MCF 10A (cell line): ENCODE results near the gene CSTB. TPM values are rescaled to one million over a fixed set of nuclear protein-coding genes. Genes with fewer than 3 reads are reported as not detected.

Experiments used
- BruUV-seq: library from RNA; stranded (reverse); fragments of 400-500 nt; replicated peaks from 2 replicates; lab custom pipeline; 2021; lab: Mats Ljungman, UMichigan
- CTCF ChIA-PET: fragments of 300-600 bp; sonication (Branson Sonifier 250); formaldehyde crosslinking; extraction: SDS; loops from one replicate; lab custom pipeline; 2021; ENCODE audit warnings: antibody characterized with exemption, inconsistent platforms; lab: Yijun Ruan, JAX
- POLR2A ChIA-PET: fragments of 300-600, 350-650 bp; sonication (Branson Sonifier 250); formaldehyde crosslinking; extraction: SDS; loops from one replicate; lab custom pipeline; 2020; ENCODE audit warnings: antibody characterized with exemption, inconsistent platforms; lab: Yijun Ruan, JAX
- DNase-seq: peaks from one replicate; pipeline ENCODE4 v3.0.0-alpha.2; 2018; ENCODE audit not compliant: unreplicated experiment
- H3K27ac Mint-ChIP-seq: one replicate; pipeline ENCODE4 v1.8.0; 2022; ENCODE audit warnings: mild to moderate bottlenecking, low read depth, mixed read lengths; ENCODE audit not compliant: unreplicated experiment
- H3K27me3 Mint-ChIP-seq: one replicate; pipeline ENCODE4 v1.8.0; 2022; ENCODE audit warnings: mixed read lengths; ENCODE audit not compliant: insufficient read depth, unreplicated experiment
- H3K36me3 Mint-ChIP-seq: one replicate; pipeline ENCODE4 v1.8.0; 2022; ENCODE audit warnings: mild to moderate bottlenecking, moderate library complexity, mixed read lengths; ENCODE audit not compliant: insufficient read depth, unreplicated experiment
- H3K4me1 Mint-ChIP-seq: one replicate; pipeline ENCODE4 v1.8.0; 2022; ENCODE audit warnings: mixed read lengths; ENCODE audit not compliant: insufficient read depth, unreplicated experiment
- H3K4me3 Mint-ChIP-seq: one replicate; pipeline ENCODE4 v1.8.0; 2022; ENCODE audit warnings: mild to moderate bottlenecking, moderate library complexity, mixed read lengths; ENCODE audit not compliant: unreplicated experiment
- H3K9me3 Mint-ChIP-seq: one replicate; pipeline ENCODE4 v1.8.0; 2022; ENCODE audit warnings: mixed read lengths; ENCODE audit not compliant: unreplicated experiment
- intact Hi-C: fragments of 100-400 bp; cut with micrococcal nuclease; formaldehyde crosslinking; loops from 2 replicates; pipeline ENCODE4 v1.14.1; 2022
- total RNA-seq: library from RNA; stranded (reverse); gene quantifications from 2 replicates; pipeline ENCODE4 v1.2.3, GENCODE V29; 2022
- TF ChIP-seq, protein P1 (sequence below): fragments of 200-600 bp; IDR thresholded peaks from one replicate; pipeline ENCODE4 v1.8.0; 2022; ENCODE audit warnings: antibody characterized with exemption, mild to moderate bottlenecking; ENCODE audit not compliant: unreplicated experiment

CSTB gene
- total RNA-seq, 1 experiment from 2014 or later, result 60.5 TPM

- TF ChIP-seq, protein P1, sequence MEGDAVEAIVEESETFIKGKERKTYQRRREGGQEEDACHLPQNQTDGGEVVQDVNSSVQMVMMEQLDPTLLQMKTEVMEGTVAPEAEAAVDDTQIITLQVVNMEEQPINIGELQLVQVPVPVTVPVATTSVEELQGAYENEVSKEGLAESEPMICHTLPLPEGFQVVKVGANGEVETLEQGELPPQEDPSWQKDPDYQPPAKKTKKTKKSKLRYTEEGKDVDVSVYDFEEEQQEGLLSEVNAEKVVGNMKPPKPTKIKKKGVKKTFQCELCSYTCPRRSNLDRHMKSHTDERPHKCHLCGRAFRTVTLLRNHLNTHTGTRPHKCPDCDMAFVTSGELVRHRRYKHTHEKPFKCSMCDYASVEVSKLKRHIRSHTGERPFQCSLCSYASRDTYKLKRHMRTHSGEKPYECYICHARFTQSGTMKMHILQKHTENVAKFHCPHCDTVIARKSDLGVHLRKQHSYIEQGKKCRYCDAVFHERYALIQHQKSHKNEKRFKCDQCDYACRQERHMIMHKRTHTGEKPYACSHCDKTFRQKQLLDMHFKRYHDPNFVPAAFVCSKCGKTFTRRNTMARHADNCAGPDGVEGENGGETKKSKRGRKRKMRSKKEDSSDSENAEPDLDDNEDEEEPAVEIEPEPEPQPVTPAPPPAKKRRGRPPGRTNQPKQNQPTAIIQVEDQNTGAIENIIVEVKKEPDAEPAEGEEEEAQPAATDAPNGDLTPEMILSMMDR, result no peak
- ChIA-PET CTCF (no interaction called here), POLR2A (interaction anchor here (0.6 to 1.9 kb wide), 9 partner anchors 10 to 241 kb away, joined by 3 to 6 read pairs (median 4); partner anchors contain the start of gene PDXK)
- peak; percentile 84 for DNase-seq
- H3K4me1 Mint-ChIP-seq, result peaks cover 24% of the 10 kb centered on the region
- no peak overlapping the region for H3K27ac Mint-ChIP-seq
- no peak overlapping the region for H3K4me3 Mint-ChIP-seq
- intact Hi-C loops, result no loop called here
- no peaks in the 10 kb centered on the region for H3K36me3 Mint-ChIP-seq
- BruUV-seq, result no TSS peak
- H3K27me3 Mint-ChIP-seq, result no peaks in the 10 kb centered on the region
- no peaks in the 10 kb centered on the region for H3K9me3 Mint-ChIP-seq
These were observed 6.5 kb upstream of the CSTB start for GRCh38 chr21:43782431-43783097.

DNA sequence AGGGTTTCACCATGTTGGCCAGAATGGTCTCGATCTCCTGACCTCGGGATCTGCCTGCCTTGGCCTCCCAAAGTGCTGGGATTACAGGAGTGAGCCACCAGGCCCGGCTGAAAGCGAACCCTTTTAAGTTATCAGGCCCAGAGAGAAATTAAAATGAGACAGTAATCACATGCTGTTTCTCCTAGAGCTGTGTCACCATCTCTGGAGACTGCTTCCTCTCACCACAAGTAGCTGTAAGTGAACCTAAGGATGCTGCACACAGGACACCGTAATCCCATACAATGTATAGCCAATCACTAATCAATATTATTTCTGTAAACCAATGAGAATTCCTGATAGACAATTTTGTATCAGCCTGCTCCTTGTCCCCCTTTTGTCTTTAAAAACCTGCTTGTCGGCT lies 5.7 kb upstream of the CSTB start:
- no peaks in the 10 kb centered on the region for H3K36me3 Mint-ChIP-seq
- no peak for DNase-seq
- CTCF ChIA-PET, result interaction anchor here (0.7 kb wide), 1 partner anchor 22 kb away, joined by 3 read pairs; no protein-coding TSS in a partner anchor
- TF ChIP-seq, protein P1, result no peak
- BruUV-seq, result no TSS peak
- no peak overlapping the region for H3K27ac Mint-ChIP-seq
- no peaks in the 10 kb centered on the region for H3K27me3 Mint-ChIP-seq
- POLR2A ChIA-PET, result interaction anchor here (1.0 to 1.9 kb wide), 3 partner anchors 11 to 24 kb away, joined by 3 to 5 read pairs (median 4); no protein-coding TSS in a partner anchor
- no peaks in the 10 kb centered on the region for H3K9me3 Mint-ChIP-seq
- intact Hi-C loops, result no loop called here
- H3K4me1 Mint-ChIP-seq, result peaks cover 24% of the 10 kb centered on the region
- no peak overlapping the region for H3K4me3 Mint-ChIP-seq

DNA sequence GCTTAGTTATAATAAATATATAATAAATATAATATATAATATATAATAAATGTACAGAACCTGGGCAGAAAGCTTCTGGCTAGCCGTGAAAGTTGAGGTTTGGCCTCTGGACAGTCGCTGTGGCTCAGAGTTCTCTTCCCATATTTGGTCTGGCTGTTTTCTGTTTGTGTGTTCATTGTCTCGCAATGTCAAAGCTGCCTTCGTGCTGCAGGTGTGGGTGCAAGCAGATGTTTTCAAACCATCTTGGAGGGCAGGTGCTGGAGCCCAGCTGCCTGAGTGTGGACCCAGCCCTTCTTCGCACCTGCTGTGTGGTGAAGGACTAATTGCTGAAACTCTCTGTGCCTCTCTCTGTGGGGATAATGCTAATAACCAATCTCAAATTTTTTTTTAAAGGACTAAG lies 3.6 kb upstream of the CSTB start:
- peaks cover 10% of the 10 kb centered on the region for H3K36me3 Mint-ChIP-seq
- POLR2A ChIA-PET, result interaction anchor here (0.7 to 1.2 kb wide), 7 partner anchors 8 to 518 kb away, joined by 3 to 7 read pairs (median 5); no protein-coding TSS in a partner anchor
- no peak for DNase-seq
- no peak overlapping the region for H3K27ac Mint-ChIP-seq
- no peak overlapping the region for H3K4me3 Mint-ChIP-seq
- H3K27me3 Mint-ChIP-seq, result no peaks in the 10 kb centered on the region
- peaks cover 20% of the 10 kb centered on the region for H3K4me1 Mint-ChIP-seq
- intact Hi-C loops, result no loop called here
- H3K9me3 Mint-ChIP-seq, result no peaks in the 10 kb centered on the region
- TF ChIP-seq, protein P1, result no peak
- CTCF ChIA-PET, result no interaction called here
- no TSS peak for BruUV-seq

- Mint-ChIP-seq H3K27ac (no peak overlapping the region), H3K4me3 (no peak overlapping the region), H3K36me3 (peaks cover 20% of the 10 kb centered on the region), H3K4me1 (peaks cover 17% of the 10 kb centered on the region), H3K9me3 (no peaks in the 10 kb centered on the region), H3K27me3 (no peaks in the 10 kb centered on the region)
- BruUV-seq, result no TSS peak
- POLR2A ChIA-PET, result interaction anchor here (1.0 to 1.2 kb wide), 3 partner anchors 50 to 233 kb away, joined by 3 to 5 read pairs (median 3); partner anchors contain the start of gene TRAPPC10
- intact Hi-C loops, result no loop called here
- no peak for DNase-seq
- TF ChIP-seq, protein P1, result no peak
- CTCF ChIA-PET, result no interaction called here
These were observed 2.6 kb upstream of the CSTB start for GRCh38 chr21:43778469-43779335.
